ENCODE results near the gene ZNF438.

The ZNF438 gene

GRCh38 chr10:30970760-30971460 lies 60.8 kb downstream of the ZNF438 start:
- Histone ChIP-seq H3K36me3 (replicated peaks) (no peaks in the 10 kb centered on the region), H3K27ac (no peak overlapping the region), H3K4me3 (ENCODE audit: low read depth, low read length) (no peak overlapping the region), H3K27me3 (replicated peaks) (no peaks in the 10 kb centered on the region)
- TF ChIP-seq CTCF (IDR thresholded peaks at IDR 0.05; ENCODE audit: low read depth, low read length, missing control alignments) = no peak
- in situ Hi-C loops (cut with HindIII; ENCODE audit: low pct_ligation_motif_present, low sequenced_read_pairs) = no loop called here
- DNase-seq = no peak

GRCh38 chr10:30968711-30969110 lies 63.0 kb downstream of the ZNF438 start:
- DNase-seq = no peak
- in situ Hi-C loops (cut with HindIII; ENCODE audit: low pct_ligation_motif_present, low sequenced_read_pairs) = no loop called here

GRCh38 chr10:30967650-30968410 lies 63.8 kb downstream of the ZNF438 start:
- no peak for DNase-seq
- Histone ChIP-seq H3K27ac (no peak overlapping the region), H3K4me3 (ENCODE audit: low read depth, low read length) (no peak overlapping the region), H3K27me3 (replicated peaks) (no peaks in the 10 kb centered on the region), H3K36me3 (replicated peaks) (no peaks in the 10 kb centered on the region)
- TF ChIP-seq CTCF (IDR thresholded peaks at IDR 0.05; ENCODE audit: low read depth, low read length, missing control alignments) = no peak
- in situ Hi-C loops (cut with HindIII; ENCODE audit: low pct_ligation_motif_present, low sequenced_read_pairs) = no loop called here

More at GRCh38 chr10:30968711-30969110, 63.0 kb downstream of the ZNF438 start:
- H3K36me3 ChIP-seq (replicated peaks) = no peaks in the 10 kb centered on the region
- no peak for TF ChIP-seq CTCF (IDR thresholded peaks at IDR 0.05; ENCODE audit: low read depth, low read length, missing control alignments)
- H3K4me3 ChIP-seq (ENCODE audit: low read depth, low read length) = no peak overlapping the region
- H3K27ac ChIP-seq = no peak overlapping the region
- H3K27me3 ChIP-seq (replicated peaks) = no peaks in the 10 kb centered on the region

GRCh38 chr10:30963992-30964930 lies 67.4 kb downstream of the ZNF438 start:
- no peak overlapping the region for H3K27ac ChIP-seq
- H3K4me3 ChIP-seq (ENCODE audit: low read depth, low read length) = no peak overlapping the region
- no peaks in the 10 kb centered on the region for H3K27me3 ChIP-seq (replicated peaks)
- no peaks in the 10 kb centered on the region for H3K36me3 ChIP-seq (replicated peaks)
- DNase-seq = no peak
- TF ChIP-seq CTCF (IDR thresholded peaks at IDR 0.05; ENCODE audit: low read depth, low read length, missing control alignments) = no peak
- in situ Hi-C loops (cut with HindIII; ENCODE audit: low pct_ligation_motif_present, low sequenced_read_pairs) = no loop called here

GRCh38 chr10:30962522-30962921 lies 69.1 kb downstream of the ZNF438 start:
- H3K4me3 ChIP-seq (ENCODE audit: low read depth, low read length) = no peak overlapping the region
- no peak for DNase-seq
- TF ChIP-seq CTCF (IDR thresholded peaks at IDR 0.05; ENCODE audit: low read depth, low read length, missing control alignments) = no peak
- no peaks in the 10 kb centered on the region for H3K27me3 ChIP-seq (replicated peaks)
- H3K27ac ChIP-seq = no peak overlapping the region
- in situ Hi-C loops (cut with HindIII; ENCODE audit: low pct_ligation_motif_present, low sequenced_read_pairs) = no loop called here
- H3K36me3 ChIP-seq (replicated peaks) = no peaks in the 10 kb centered on the region
